ENCODE results near the gene GPR183. TPM values are rescaled to one million over a fixed set of nuclear protein-coding genes. Genes with fewer than 3 reads are reported as not detected.
"Not testable (repeated sequence)": the region's sequence is repeated elsewhere in the genome, so short reads cannot be mapped to it uniquely, and the experiment has no call there.

Gene GPR183
- total RNA-seq, 3 donors from 2014 or later = 1.6 to 15.3 (median 5.0) TPM

DNA sequence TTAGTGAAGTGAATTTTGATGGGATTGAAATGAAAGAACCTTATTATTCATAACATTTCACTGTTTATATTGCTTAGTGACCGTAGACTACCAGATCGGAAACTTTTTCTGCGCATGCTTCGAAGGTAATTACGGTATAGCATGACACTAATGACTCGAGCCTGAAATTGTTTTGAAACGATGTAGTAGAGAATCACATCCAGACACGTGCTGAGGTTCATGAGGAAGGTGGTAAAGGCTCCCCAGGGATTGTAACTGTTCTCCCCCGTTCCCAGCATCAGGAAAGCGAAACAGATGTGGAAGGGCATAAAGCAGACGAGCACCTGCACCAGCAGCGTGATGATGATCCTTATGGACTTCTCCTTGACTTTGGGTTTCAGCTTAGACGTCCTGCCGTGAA lies 52.4 kb downstream of the GPR183 start:
- no peak for ATAC-seq
- Histone ChIP-seq H3K36me3 (ENCODE audit: low read depth) (no peaks in the 10 kb centered on the region), H3K4me1 (ENCODE audit: low read depth) (no peaks in the 10 kb centered on the region), H3K9me3 (no peaks in the 10 kb centered on the region), H3K4me3 (no peak overlapping the region)
- intact Hi-C loops (cut with DNase I, micrococcal nuclease) = no loop called here
- no peak for DNase-seq
- TF ChIP-seq, protein P1, sequence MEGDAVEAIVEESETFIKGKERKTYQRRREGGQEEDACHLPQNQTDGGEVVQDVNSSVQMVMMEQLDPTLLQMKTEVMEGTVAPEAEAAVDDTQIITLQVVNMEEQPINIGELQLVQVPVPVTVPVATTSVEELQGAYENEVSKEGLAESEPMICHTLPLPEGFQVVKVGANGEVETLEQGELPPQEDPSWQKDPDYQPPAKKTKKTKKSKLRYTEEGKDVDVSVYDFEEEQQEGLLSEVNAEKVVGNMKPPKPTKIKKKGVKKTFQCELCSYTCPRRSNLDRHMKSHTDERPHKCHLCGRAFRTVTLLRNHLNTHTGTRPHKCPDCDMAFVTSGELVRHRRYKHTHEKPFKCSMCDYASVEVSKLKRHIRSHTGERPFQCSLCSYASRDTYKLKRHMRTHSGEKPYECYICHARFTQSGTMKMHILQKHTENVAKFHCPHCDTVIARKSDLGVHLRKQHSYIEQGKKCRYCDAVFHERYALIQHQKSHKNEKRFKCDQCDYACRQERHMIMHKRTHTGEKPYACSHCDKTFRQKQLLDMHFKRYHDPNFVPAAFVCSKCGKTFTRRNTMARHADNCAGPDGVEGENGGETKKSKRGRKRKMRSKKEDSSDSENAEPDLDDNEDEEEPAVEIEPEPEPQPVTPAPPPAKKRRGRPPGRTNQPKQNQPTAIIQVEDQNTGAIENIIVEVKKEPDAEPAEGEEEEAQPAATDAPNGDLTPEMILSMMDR (IDR thresholded peaks at IDR 0.05) = no peak

DNA sequence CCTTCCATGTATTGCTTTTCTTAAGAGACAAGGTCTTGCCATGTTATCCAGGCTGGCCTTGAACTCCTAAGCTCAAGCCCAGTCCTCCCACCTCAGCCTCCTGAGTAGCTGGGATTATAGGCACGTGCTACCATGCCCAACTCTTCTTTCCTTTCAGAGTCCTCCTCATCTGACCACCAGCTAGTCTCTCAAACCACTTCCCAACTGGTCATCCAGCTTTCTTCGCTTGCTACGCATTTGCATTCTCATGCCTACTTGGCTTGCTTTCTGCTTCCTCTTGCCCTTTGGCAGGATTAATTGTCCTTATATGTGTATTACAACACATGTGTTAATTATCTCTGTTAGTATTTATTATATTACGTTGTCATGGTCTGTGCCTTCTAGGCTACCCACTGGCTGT lies 55.3 kb downstream of the GPR183 start:
- no peaks in the 10 kb centered on the region for H3K9me3 ChIP-seq
- H3K4me3 ChIP-seq = no peak overlapping the region
- DNase-seq (no peak), ATAC-seq (no peak)
- no peaks in the 10 kb centered on the region for H3K36me3 ChIP-seq (ENCODE audit: low read depth)
- H3K4me1 ChIP-seq (ENCODE audit: low read depth) = no peaks in the 10 kb centered on the region
- intact Hi-C loops (cut with DNase I, micrococcal nuclease) = no loop called here
- TF ChIP-seq, protein P1 (IDR thresholded peaks at IDR 0.05) = no peak

DNA sequence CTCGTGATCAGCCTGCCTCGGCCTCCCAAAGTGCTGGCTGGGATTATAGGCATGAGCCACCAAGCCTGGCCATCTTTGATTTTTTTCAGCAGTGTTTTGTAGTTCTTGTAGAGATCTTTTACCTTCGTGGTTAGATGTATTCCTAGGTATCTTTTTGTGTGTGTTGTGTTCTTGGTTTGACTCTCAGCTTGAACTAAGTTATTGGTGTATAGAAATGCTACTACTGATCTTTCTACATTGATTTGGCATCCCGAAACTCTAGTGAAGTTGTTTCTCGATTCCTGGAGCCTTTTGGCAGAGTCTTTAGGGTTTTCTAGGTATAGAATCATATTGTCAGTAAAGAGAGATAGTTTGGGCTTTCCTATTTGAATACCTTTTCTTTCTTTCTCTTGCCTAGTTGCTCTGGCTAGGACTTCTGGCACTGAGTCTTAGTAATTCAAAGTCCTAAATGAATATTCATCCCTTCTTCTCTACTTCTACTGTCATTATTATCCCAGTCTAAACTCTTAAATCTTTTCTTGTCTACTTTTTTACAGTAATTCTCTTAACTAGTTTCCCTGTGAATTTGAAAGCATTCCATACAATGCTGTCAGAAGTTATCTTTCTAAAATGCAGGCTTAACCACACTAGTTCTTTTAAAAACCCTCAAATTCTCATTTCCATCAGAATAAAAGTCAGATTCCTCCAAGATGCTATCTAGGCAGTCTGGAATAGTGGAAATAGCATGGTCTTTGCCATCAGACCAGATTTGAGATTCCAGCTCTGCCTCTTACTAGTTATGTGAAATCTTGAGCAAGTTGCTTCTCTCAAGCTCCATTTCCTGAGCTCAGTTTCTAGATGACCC lies 56.0 kb downstream of the GPR183 start:
- ATAC-seq (no peak), DNase-seq (no peak)
- Histone ChIP-seq H3K36me3 (ENCODE audit: low read depth) (no peaks in the 10 kb centered on the region), H3K4me1 (ENCODE audit: low read depth) (no peaks in the 10 kb centered on the region), H3K9me3 (no peaks in the 10 kb centered on the region), H3K4me3 (no peak overlapping the region)
- TF ChIP-seq, protein P1 (IDR thresholded peaks at IDR 0.05) = no peak
- intact Hi-C loops (cut with DNase I, micrococcal nuclease) = no loop called here

DNA sequence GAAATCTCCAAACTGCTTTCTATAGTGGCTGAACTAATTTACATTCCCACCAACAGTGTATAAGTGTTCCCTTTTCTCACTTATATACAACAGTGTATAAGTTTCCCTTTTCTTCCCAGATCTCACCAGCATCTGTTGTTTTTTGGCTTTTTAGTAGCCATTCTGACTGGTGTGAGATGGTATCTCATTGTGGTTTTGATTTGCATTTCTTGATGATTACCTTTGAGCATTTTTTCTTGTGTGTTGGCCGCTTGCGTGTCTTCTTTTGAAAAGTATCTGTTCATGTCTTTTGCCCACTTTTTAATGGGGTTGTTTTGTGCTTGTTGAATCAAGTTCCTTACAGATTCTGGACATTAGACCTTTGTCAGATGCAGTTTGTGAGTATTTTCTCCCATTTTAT lies 57.6 kb downstream of the GPR183 start:
- intact Hi-C loops (cut with DNase I, micrococcal nuclease); H3K36me3 ChIP-seq (ENCODE audit: low read depth); DNase-seq; ATAC-seq; H3K4me1 ChIP-seq (ENCODE audit: low read depth); H3K9me3 ChIP-seq; H3K4me3 ChIP-seq: not testable (repeated sequence)

DNA sequence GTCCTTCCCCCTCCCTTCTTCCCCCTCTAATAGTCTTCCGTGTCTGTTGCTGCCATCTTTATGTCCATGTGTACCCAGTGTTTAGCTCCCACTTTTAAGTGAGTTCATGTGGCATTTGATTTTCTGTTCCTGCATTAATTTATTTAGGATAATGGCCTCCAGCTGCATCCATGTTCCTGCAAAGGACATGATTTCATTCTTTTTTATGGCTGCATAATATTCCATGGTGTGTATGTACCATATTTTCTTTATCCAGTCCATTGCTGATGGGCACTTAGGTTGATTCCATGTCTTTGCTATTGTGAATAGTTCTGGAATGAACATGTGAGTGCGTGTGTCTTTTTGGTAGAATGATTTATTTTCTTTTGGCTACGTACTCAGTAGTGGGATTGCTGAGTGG lies 58.0 kb downstream of the GPR183 start:
- H3K9me3 ChIP-seq; H3K36me3 ChIP-seq (ENCODE audit: low read depth); DNase-seq; H3K4me3 ChIP-seq; ATAC-seq; H3K4me1 ChIP-seq (ENCODE audit: low read depth); intact Hi-C loops (cut with DNase I, micrococcal nuclease): not testable (repeated sequence)

DNA sequence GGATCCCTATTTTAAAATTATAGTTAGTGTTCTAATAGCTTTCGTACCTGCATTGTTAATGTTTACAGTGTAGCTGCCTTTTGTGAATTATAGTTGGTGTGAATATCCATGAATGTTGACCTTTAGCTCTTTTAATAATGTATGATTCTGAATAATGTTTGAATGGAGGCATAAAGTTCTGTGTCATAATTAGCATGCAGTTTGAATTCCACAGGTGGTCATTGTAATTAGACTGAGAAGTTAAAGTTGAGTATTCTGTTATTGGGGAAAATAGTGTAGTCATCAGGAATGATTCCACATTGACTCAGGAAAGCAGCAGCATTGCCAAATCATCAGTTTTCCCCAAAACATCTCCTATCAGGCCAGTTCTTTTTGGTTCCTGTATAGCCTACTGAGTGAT lies 61.1 kb downstream of the GPR183 start:
- intact Hi-C loops (cut with DNase I, micrococcal nuclease) = no loop called here
- TF ChIP-seq, protein P1 (IDR thresholded peaks at IDR 0.05) = no peak
- ATAC-seq (no peak), DNase-seq (no peak)
- H3K4me3 ChIP-seq = no peak overlapping the region
- no peaks in the 10 kb centered on the region for H3K4me1 ChIP-seq (ENCODE audit: low read depth)
- no peaks in the 10 kb centered on the region for H3K9me3 ChIP-seq
- no peaks in the 10 kb centered on the region for H3K36me3 ChIP-seq (ENCODE audit: low read depth)

Small RNA genes within 50 kb of the gene (microRNA-seq; reads per million reads assigned to microRNA genes)
- not detected for gene MIR623

Other genes starting within 250 kb of the GPR183 start
- gene UBAC2, start 106.5 kb downstream of the GPR183 start, total RNA-seq = 10 to 100 TPM; 57.4 to 74.2 (median 67.5) TPM
- under 1 TPM; 0.35 to 0.60 (median 0.46) TPM for gene GPR18, start 49.0 kb downstream of the GPR183 start, total RNA-seq
- gene TM9SF2, start 194.1 kb upstream of the GPR183 start, total RNA-seq = 100 to 1,000 TPM; 129 to 202 (median 200) TPM